RWPE2 (cell line): ENCODE measurements around the gene DFFB.

ENCODE experiments used
- ATAC-seq: fragments of 200-7000 bp; cut with Tn5 transposase; 3 replicates; pipeline ENCODE4 v1.9.1; 2021; ENCODE audit warnings: low read depth
- DNase-seq: peaks from one replicate; pipeline ENCODE4 v3.0.0-alpha.2; 2020; ENCODE audit warnings: low spot score
- H3K27ac ChIP-seq: fragments of 450-650 bp; 2 replicates; pipeline ENCODE4 v1.5.1; 2017; ENCODE audit warnings: mild to moderate bottlenecking; ENCODE audit not compliant: poor library complexity, severe bottlenecking
- H3K27me3 ChIP-seq: fragments of 250-450 bp; sonication (Bioruptor Pico); 2 replicates; pipeline ENCODE4 v1.5.1; 2021; ENCODE audit warnings: mild to moderate bottlenecking, moderate library complexity; ENCODE audit not compliant: insufficient read depth, poor library complexity, severe bottlenecking
- H3K36me3 ChIP-seq: fragments of 250-450 bp; sonication (Bioruptor Pico); 2 replicates; pipeline ENCODE4 v1.5.1; 2020; ENCODE audit warnings: low read depth, mild to moderate bottlenecking, moderate library complexity
- H3K4me1 ChIP-seq: fragments of 250-450 bp; sonication (Bioruptor Pico); 2 replicates; pipeline ENCODE4 v1.5.1; 2021; ENCODE audit warnings: mild to moderate bottlenecking, moderate library complexity; ENCODE audit not compliant: insufficient read depth, poor library complexity, severe bottlenecking
- H3K4me3 ChIP-seq: fragments of 250-450 bp; sonication (Bioruptor Pico); 2 replicates; pipeline ENCODE4 v1.5.1; 2021; ENCODE audit warnings: mild to moderate bottlenecking, moderate library complexity; ENCODE audit not compliant: severe bottlenecking
- H3K9me3 ChIP-seq: fragments of 250-450 bp; sonication (Bioruptor Pico); 2 replicates; pipeline ENCODE4 v1.5.1; 2021; ENCODE audit warnings: mild to moderate bottlenecking, moderate library complexity; ENCODE audit not compliant: severe bottlenecking
- TF ChIP-seq, protein P1 (sequence below): fragments of 450-650 bp; IDR thresholded peaks from one replicate; pipeline ENCODE4 v1.5.1; 2017; ENCODE audit warnings: mild to moderate bottlenecking, moderate library complexity; ENCODE audit not compliant: poor library complexity, severe bottlenecking

Gene DFFB

DNA sequence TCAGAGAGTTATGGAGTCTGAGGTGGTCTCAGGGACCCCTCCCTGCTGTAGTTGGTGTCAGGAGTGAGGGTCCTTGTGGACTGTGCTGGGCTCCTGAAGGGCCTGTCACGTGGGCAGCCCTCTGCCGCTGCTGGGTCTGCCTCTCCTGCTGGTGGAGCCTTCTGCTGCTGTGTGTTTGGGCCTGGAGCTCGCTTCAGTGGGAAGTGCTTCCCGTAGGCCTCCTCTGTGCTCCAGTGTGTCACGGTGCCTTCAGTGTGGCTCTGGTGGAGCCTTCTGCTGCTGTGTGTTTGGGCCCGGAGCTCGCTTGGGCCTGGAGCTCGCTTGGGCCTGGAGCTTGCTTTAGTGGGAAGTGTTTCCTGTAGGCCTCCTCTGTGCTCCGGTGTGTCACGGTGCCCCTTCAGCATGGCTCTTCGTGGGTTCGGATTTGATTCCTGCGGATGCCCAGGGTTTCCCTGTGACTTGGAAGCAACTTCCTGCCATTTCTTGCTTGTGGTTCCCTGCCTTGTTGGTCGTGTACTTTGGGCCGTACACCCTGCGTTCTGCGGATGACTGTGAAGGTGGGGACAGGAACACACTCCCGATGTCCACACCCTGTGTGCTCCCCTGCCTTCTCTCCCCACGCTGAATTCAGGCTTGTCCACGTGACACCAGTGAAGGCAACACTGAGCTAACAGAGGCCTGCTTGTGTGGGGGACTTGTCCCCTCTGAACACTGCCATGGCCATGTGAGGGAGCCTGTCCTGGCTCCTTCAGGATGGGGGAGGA, 23.3 kb downstream of the DFFB start:
- Histone ChIP-seq H3K36me3 (peaks cover 6% of the 10 kb centered on the region; the same call in 1 of the 2 replicates), H3K27me3 (no peaks in the 10 kb centered on the region), H3K9me3 (no peaks in the 10 kb centered on the region), H3K27ac (no peak overlapping the region), H3K4me1 (no peaks in the 10 kb centered on the region), H3K4me3 (no peak overlapping the region)
- TF ChIP-seq, protein P1, sequence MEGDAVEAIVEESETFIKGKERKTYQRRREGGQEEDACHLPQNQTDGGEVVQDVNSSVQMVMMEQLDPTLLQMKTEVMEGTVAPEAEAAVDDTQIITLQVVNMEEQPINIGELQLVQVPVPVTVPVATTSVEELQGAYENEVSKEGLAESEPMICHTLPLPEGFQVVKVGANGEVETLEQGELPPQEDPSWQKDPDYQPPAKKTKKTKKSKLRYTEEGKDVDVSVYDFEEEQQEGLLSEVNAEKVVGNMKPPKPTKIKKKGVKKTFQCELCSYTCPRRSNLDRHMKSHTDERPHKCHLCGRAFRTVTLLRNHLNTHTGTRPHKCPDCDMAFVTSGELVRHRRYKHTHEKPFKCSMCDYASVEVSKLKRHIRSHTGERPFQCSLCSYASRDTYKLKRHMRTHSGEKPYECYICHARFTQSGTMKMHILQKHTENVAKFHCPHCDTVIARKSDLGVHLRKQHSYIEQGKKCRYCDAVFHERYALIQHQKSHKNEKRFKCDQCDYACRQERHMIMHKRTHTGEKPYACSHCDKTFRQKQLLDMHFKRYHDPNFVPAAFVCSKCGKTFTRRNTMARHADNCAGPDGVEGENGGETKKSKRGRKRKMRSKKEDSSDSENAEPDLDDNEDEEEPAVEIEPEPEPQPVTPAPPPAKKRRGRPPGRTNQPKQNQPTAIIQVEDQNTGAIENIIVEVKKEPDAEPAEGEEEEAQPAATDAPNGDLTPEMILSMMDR: no peak
- ATAC-seq (no peak), DNase-seq (no peak)

DNA sequence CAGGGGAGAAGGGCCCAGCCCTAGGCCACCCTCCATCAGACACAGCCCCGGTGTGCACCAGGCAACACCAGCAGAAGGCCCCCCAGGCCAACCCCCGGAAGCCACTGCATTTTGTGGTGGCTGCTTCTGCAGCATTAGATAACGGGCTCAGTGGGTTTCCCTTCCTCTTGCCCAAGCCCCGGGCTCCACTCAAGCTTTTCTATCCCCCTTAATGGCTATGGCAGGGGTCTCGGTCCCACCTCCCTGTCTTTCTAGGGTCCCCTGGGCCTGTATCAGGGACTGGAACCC, 23.9 kb downstream of the DFFB start:
- no peak for DNase-seq
- Histone ChIP-seq H3K36me3 (peaks cover 6% of the 10 kb centered on the region; the same call in 1 of the 2 replicates), H3K4me1 (no peaks in the 10 kb centered on the region), H3K27me3 (no peaks in the 10 kb centered on the region), H3K9me3 (no peaks in the 10 kb centered on the region), H3K27ac (no peak overlapping the region), H3K4me3 (no peak overlapping the region)
- TF ChIP-seq, protein P1: no peak
- no peak for ATAC-seq

DNA sequence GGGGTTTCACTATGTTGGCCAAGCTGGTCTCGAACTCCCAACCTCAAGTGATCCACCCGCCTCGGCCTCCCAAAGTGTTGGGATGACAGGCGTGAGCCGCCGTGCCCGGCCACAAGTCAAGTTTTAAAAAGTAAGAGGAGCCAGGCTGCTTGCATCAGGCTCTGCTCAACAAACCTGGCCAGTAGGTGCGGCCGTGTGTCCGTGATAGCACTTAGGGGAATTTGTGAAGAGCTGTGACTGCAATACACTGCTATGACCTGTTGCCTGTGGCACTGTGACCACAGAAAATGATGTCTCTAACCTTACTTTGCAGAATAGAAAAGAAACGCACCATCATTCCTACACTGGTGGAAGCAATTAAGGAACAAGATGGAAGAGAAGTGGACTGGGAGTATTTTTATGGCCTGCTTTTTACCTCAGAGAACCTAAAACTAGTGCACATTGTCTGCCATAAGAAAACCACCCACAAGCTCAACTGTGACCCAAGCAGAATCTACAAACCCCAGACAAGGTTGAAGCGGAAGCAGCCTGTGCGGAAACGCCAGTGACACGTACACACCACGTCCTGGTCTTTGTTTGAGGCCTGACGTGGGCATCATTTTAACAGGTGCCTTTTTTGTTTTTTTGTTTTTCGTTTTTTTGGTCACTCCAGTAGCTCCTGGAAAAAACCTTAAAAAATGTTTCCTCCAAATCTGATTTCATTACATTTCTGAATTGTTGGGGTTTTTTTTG, 26.1 kb downstream of the DFFB start:
- ATAC-seq (no peak), DNase-seq (no peak)
- H3K36me3 ChIP-seq: peaks cover 15% of the 10 kb centered on the region

DNA sequence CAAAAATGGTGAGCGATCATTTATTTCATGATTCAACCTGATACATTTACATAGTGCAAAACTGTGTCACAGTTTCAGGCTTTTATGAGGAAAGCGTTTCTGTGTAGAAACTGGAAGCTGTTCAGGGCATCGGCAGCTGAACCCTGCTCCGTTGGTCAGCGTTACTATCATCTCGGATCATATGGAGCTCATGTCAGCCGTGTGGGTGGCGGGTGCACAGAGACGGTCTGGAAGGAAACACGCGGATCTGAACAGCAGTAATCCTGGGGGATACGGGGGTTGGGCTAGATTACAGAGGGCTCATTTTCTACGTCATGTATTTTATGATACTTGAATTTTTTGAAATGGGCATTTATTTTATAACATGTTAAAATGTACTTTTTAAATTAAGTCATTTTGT, 27.7 kb downstream of the DFFB start:
- Histone ChIP-seq H3K27ac (no peak overlapping the region), H3K9me3 (no peaks in the 10 kb centered on the region), H3K4me3 (no peak overlapping the region), H3K27me3 (no peaks in the 10 kb centered on the region), H3K36me3 (peaks cover 17% of the 10 kb centered on the region), H3K4me1 (no peaks in the 10 kb centered on the region)
- TF ChIP-seq, protein P1: no peak
- ATAC-seq (no peak), DNase-seq (no peak)

More for the DNA sequence above, 26.1 kb downstream of the DFFB start:
- H3K4me3 ChIP-seq: no peak overlapping the region
- H3K27me3 ChIP-seq: no peaks in the 10 kb centered on the region
- TF ChIP-seq, protein P1: no peak
- H3K4me1 ChIP-seq: no peaks in the 10 kb centered on the region
- H3K9me3 ChIP-seq: no peaks in the 10 kb centered on the region
- no peak overlapping the region for H3K27ac ChIP-seq

DNA sequence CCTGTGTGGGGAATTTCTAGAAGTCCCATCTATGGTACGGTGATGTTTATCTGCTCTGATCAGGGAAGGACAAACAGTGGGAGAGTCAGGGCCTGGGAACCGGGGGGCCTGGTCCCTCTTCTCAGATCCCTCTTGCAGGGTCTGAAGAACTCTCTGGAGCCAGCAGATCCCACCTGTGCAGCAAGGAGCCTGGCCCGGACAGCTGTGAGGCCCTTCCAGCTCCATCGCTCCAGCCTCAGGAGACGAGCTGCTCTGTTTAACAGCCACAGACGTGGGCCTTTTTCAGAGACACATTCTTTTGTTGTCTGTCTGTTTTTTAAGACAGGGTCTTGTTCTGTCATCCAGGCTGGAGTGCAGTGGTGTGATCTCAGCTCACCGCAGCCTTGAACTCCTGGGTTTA, 28.3 kb downstream of the DFFB start:
- Histone ChIP-seq H3K9me3 (no peaks in the 10 kb centered on the region), H3K27ac (no peak overlapping the region), H3K4me1 (no peaks in the 10 kb centered on the region), H3K27me3 (no peaks in the 10 kb centered on the region), H3K36me3 (peaks cover 23% of the 10 kb centered on the region), H3K4me3 (no peak overlapping the region)
- DNase-seq (no peak), ATAC-seq (no peak)
- TF ChIP-seq, protein P1: no peak
